Gastrocnemius medialis (tissue), 4 donors: ENCODE measurements around the gene TMEM220.

ENCODE experiments used
- CTCF ChIP-seq, 5 experiments: fragments of 450-650 bp in 3 of 5; fragments of 200-600 bp in 2 of 5; sonication (generic) in 2 of 5; IDR thresholded peaks in 4 of 5; conservative IDR thresholded peaks in 1 of 5; 1 replicate in 4 of 5; 2 replicates in 1 of 5; pipeline ENCODE4 v1.5.1; 2016 to 2019; ENCODE audit warnings: antibody characterized with exemption in 5 of 5, mild to moderate bottlenecking in 3 of 5, moderate library complexity in 3 of 5
- POLR2A ChIP-seq, 2 donors: fragments of 450-650 bp; IDR thresholded peaks; one replicate each; pipeline ENCODE4 v1.6.1; 2017; ENCODE audit warnings: antibody characterized with exemption in 2 of 2, mild to moderate bottlenecking in 2 of 2, moderate library complexity in 2 of 2

GRCh38 chr17:10737168-10737622, 7.4 kb upstream of the TMEM220 start:
- peak; percentile 51 to 81 (median 75) for TF ChIP-seq CTCF (IDR thresholded peaks at IDR 0.05 in 4 of 5, conservative IDR thresholded peaks at IDR 0.05 in 1 of 5)
- no peak for TF ChIP-seq POLR2A (IDR thresholded peaks at IDR 0.05)
